HG03439 (cell line): Measurements from ENCODE around the gene JAG1.
"Not testable (repeated sequence)": the region's sequence is repeated elsewhere in the genome, so short reads cannot be mapped to it uniquely, and the experiment has no call there.

ENCODE experiments used
- ATAC-seq: cut with Tn5 transposase; IDR thresholded peaks from one replicate; pipeline ENCODE4 v1.9.1; 2021; ENCODE audit warnings: mild to moderate bottlenecking, moderate library complexity; ENCODE audit not compliant: unreplicated experiment

The JAG1 gene

DNA sequence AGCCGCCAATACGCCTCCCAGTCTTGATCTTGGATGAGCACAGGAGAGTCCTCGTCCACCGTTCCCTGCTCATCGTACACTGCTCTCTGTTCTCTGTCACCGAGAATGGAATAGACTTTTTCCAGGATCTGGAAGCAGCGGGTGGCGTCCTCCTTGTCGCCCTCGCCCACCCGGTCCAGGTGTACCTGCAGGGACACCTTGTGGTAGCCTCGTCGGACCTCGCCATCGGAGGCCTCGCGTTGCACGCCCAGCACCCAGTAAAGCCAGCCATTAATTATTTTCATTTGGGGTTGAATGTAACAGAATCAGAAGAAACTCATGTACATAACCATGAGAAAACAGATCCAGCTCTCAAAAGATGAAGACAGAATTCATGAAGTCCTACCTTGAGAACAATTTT, 59.9 kb downstream of the JAG1 start:
- no peak for ATAC-seq

DNA sequence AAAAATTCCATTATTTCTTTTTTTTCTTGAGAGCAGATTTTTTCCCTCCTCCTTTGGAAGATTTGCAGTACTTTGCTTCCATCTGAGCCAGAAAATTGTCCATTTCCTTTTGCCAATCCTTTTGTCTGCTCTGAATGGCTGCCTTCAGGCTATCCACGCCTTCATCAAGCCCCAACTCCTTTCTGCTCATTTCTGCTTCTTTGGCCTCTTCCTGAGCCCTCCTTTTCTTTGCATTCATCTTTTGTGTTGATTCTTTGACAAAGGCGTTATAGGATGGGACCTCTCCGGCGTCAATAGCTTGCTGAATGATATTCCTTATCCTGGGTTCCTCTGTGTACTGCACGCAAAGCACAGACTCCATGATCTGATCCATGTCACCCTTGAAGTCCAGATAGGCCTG, 60.4 kb downstream of the JAG1 start:
- not testable (repeated sequence) for ATAC-seq

GRCh38 chr20:10611357-10611756, 62.4 kb downstream of the JAG1 start:
- ATAC-seq = no peak

GRCh38 chr20:10610251-10610650, 63.5 kb downstream of the JAG1 start:
- ATAC-seq = no peak

GRCh38 chr20:10609770-10610169, 64.0 kb downstream of the JAG1 start:
- ATAC-seq = no peak

DNA sequence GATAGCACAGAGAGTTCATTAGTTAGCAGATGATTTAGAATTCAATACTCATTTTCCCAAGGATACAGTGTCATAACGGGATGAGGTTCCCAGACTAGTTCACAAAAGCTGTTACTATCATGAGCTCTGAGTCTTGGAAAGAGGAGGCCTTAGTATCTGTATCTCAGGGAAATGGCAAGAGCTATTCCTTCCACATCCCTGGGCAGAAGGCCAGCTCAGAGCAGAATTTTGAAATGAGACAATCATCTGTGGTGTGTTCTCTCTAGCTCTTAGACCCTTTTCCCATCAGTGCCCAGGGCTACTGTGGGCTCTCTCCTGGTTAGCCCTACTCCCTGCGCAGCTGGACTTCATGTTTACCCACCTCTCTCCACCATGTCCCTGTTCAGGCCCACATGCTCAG, 64.5 kb downstream of the JAG1 start:
- no peak for ATAC-seq

DNA sequence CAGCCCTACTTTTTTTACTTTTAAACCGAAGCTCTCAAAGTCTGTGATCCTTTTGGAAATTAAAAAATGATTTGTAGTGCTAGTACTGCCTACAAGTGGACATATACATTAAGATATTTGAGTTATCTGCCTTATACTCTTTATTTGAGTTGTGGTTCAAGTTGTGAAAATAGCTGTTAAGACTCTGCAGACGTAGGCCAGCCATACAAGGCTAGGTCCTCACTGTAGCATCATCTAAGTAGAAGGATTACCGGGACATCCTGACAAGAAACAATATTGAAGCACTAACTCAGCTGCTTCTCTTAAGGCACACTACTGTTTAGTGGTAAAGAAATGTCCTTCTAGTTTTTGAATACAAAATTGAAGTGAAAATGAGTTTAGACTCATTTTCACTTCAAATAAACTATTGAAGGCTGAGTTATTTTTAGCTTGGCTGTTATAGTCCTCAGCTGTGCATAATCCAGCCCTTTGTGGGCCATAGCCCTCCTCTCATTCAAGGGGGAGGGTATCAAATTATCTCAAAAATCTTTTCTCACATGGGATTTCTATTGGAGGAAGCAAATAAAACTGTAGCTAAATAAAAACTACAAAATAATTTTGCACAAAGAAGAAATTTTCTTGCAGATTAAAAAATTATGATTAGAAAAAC, 68.1 kb downstream of the JAG1 start:
- ATAC-seq = no peak

- ATAC-seq = no peak
Observed at GRCh38 chr20:10604865-10605440, 68.8 kb downstream of the JAG1 start.

DNA sequence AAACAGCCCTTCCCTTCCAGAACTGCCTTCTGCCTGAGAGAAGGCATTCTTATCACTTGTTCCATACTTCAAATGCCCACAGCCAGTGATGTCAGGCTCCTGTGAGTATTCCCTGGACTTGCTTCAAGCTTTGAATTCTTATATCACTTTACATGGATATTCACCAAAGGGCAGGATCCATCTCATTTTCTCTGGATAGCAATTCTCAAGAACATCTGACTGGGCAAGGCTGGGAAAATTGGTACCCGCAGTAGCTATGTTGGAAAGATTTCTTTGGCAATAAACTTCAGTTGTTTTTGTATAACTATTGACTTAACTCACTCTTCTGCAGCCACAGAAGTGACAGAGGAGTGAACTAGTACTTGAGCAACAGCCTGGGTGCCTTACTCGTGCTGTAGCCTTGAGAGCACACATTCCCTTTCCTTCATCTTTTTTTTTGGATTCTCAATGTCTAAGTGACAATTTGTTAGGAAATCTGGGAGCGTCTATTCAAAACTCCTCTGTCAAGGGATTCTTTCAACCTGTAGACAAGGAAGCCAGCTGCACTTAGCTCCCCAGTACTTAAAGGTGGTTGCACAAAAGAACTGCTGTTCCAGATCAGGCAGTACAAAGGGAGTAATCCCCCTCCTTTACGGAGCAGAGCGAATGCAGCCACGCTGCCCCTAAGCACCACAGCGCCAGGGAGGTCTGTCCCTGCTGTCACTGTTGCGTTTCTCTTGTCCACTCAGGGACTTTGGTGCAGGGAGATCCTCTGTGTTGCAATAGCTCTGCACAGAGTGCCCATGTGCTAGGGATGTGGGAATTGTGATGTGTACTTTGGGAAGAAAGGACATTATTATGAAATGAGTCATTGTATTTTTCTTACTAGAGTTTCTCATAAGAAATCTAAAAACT, 69.6 kb downstream of the JAG1 start:
- no peak for ATAC-seq

- ATAC-seq = no peak
Observed at GRCh38 chr20:10603378-10603777, 70.4 kb downstream of the JAG1 start.

DNA sequence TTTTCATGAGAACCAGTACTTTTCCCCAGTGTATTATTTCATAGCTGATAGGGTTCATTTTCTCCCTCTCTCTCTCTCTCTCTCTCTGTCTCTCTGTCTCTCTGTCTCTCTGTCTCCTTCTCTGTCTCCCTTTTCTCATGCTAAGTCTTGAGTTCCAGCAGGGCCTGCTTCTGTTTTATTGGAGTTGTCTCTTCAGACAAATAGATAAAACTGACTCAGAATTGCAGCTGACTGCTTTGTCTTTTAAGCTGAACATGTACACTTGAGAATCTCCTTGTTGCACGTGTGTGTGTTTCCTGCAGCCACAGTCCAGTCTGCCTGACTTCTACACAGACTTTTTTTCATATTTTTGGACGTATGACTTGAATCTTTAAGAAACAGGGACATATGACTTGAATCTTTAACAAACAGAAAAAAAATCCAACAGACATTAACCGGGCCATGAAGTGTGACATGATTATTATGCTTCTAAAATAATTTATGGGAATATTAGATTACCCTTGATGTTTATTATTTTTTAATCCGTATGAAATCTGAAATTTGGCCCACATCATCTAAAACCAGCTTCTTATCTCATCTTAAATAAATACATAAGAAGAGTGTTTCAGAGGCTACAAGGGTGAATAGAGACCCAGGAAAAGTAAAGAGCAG, 71.5 kb downstream of the JAG1 start:
- ATAC-seq = no peak

- ATAC-seq = no peak
Observed at GRCh38 chr20:10597637-10598036, 76.2 kb downstream of the JAG1 start.

GRCh38 chr20:10596710-10597121, 77.1 kb downstream of the JAG1 start:
- no peak for ATAC-seq

GRCh38 chr20:10595985-10596384, 77.8 kb downstream of the JAG1 start:
- no peak for ATAC-seq

DNA sequence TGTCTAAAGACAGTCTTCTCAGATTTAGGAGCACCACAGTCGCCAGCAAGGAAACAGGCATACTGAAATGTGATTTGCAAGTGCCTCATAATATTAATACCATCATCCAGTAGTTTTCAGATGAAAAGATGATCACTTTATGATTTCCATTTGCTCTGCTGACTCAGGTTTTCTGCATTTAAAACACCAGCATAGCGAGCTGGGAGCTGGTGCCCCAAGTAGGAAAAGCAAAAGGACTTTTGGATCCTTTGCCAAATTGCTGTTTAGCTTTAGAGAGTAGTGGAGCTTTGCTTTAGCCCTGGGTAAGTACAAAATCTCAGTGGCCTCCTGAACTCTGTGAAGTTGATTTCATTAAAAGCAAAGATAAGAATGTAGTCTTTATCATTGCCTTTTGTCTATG, 78.5 kb downstream of the JAG1 start:
- no peak for ATAC-seq

DNA sequence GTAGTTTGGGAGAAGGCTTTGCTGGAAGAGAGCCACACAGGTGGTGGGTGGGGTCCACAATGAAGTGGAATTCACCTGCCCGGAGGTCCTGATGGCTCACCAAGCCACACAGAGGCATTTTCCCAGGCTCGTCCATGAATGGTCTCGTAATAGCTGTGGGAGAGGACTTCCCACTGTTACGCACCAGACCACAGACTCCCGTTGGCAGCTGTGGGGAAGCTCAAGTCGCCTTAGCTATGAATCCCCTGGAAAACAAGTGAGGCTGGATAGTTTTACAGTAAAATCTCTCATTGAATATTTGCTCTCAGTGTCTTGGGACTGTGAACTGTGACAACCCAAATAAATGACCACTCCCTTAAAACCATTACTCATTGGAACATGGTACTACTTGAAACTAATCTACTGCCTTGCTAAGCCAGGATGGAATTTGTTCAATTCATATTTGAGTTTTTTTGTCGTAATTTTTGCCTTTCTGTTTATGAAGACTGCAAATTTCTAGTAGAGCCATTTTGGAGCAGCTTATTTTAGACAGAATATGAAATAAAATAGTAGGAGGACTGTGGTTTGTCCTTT, 79.4 kb downstream of the JAG1 start:
- no peak for ATAC-seq

- no peak for ATAC-seq
Observed at GRCh38 chr20:10591946-10592521, 81.8 kb downstream of the JAG1 start.

GRCh38 chr20:10590950-10591671, 82.7 kb downstream of the JAG1 start:
- ATAC-seq = no peak

- ATAC-seq = not testable (repeated sequence)
Observed at GRCh38 chr20:10590446-10590845, 83.4 kb downstream of the JAG1 start.
